Measurements from ENCODE around the gene MDFI. TPM values are rescaled to one million over a fixed set of nuclear protein-coding genes. Genes with fewer than 3 reads are reported as not detected.

Gene MDFI
- total RNA-seq, 2 experiments from 2014 or later = not detected

- Mint-ChIP-seq H3K27me3 (peaks cover 5% of the 10 kb centered on the region), H3K9me3 (no peaks in the 10 kb centered on the region), H3K4me1 (ENCODE audit: low read depth) (no peaks in the 10 kb centered on the region), H3K36me3 (ENCODE audit: low read depth) (no peaks in the 10 kb centered on the region), H3K4me3 (no peak overlapping the region), H3K27ac (no peak overlapping the region)
- DNase-seq (no peak), ATAC-seq (no peak)
- intact Hi-C loops (cut with micrococcal nuclease) = no loop called here
- ChIA-PET CTCF (no interaction called here), POLR2A (no interaction called here)
- no peak for TF ChIP-seq CTCF (IDR thresholded peaks at IDR 0.05)
Observed at GRCh38 chr6:41675992-41676391, 37.7 kb downstream of the MDFI start.

GRCh38 chr6:41676431-41676830 lies 38.2 kb downstream of the MDFI start:
- no peak for TF ChIP-seq CTCF (IDR thresholded peaks at IDR 0.05)
- no peaks in the 10 kb centered on the region for H3K36me3 Mint-ChIP-seq (ENCODE audit: low read depth)
- peaks cover 3% of the 10 kb centered on the region for H3K27me3 Mint-ChIP-seq
- CTCF ChIA-PET = no interaction called here
- H3K4me3 Mint-ChIP-seq = no peak overlapping the region
- no peaks in the 10 kb centered on the region for H3K9me3 Mint-ChIP-seq
- POLR2A ChIA-PET = no interaction called here
- H3K27ac Mint-ChIP-seq = no peak overlapping the region
- ATAC-seq (no peak), DNase-seq (no peak)
- intact Hi-C loops (cut with micrococcal nuclease) = no loop called here
- H3K4me1 Mint-ChIP-seq (ENCODE audit: low read depth) = no peaks in the 10 kb centered on the region

GRCh38 chr6:41677124-41677921 lies 39.1 kb downstream of the MDFI start:
- Mint-ChIP-seq H3K4me1 (ENCODE audit: low read depth) (no peaks in the 10 kb centered on the region), H3K36me3 (ENCODE audit: low read depth) (no peaks in the 10 kb centered on the region), H3K9me3 (no peaks in the 10 kb centered on the region), H3K27ac (no peak overlapping the region), H3K4me3 (no peak overlapping the region), H3K27me3 (peaks cover 3% of the 10 kb centered on the region)
- ATAC-seq (no peak), DNase-seq (no peak)
- intact Hi-C loops (cut with micrococcal nuclease) = no loop called here
- no peak for TF ChIP-seq CTCF (IDR thresholded peaks at IDR 0.05)
- CTCF ChIA-PET = no interaction called here
- POLR2A ChIA-PET = no interaction called here

- CTCF ChIA-PET = interaction anchor here (1.2 to 1.3 kb wide), 3 partner anchors 254 to 310 kb away, joined by 4 read pairs; no protein-coding TSS in a partner anchor
- Mint-ChIP-seq H3K9me3 (no peaks in the 10 kb centered on the region), H3K4me1 (ENCODE audit: low read depth) (peaks cover 3% of the 10 kb centered on the region), H3K27ac (no peak overlapping the region), H3K27me3 (peaks cover 3% of the 10 kb centered on the region), H3K4me3 (no peak overlapping the region), H3K36me3 (ENCODE audit: low read depth) (no peaks in the 10 kb centered on the region)
- POLR2A ChIA-PET = no interaction called here
- ATAC-seq (no peak), DNase-seq (no peak)
- intact Hi-C loops (cut with micrococcal nuclease) = no loop called here
- no peak for TF ChIP-seq CTCF (IDR thresholded peaks at IDR 0.05)
Observed at GRCh38 chr6:41678511-41679084, 40.3 kb downstream of the MDFI start.

- CTCF ChIA-PET = interaction anchor here (1.3 to 3.7 kb wide), 2 partner anchors 77 to 255 kb away, joined by 4 to 31 read pairs; no protein-coding TSS in a partner anchor
- POLR2A ChIA-PET = interaction anchor here (1.1 kb wide), 1 partner anchor 34 kb away, joined by 3 read pairs; no protein-coding TSS in a partner anchor
- Mint-ChIP-seq H3K27me3 (peaks cover 1% of the 10 kb centered on the region), H3K27ac (no peak overlapping the region), H3K36me3 (ENCODE audit: low read depth) (no peaks in the 10 kb centered on the region), H3K4me1 (ENCODE audit: low read depth) (peaks cover 5% of the 10 kb centered on the region), H3K4me3 (no peak overlapping the region), H3K9me3 (no peaks in the 10 kb centered on the region)
- intact Hi-C loops (cut with micrococcal nuclease) = loop anchor here (5.0 kb wide), 1 partner anchor 312 kb away; no protein-coding TSS in a partner anchor
- ATAC-seq = no peak
- DNase-seq = no peak
- TF ChIP-seq CTCF (IDR thresholded peaks at IDR 0.05) = no peak
Observed at GRCh38 chr6:41679696-41680095, 41.4 kb downstream of the MDFI start.
